SK-N-SH treated with all-trans-retinoic acid at 6 μM for 48 hours (cell line): ENCODE results near the gene ELMO1.

Source experiments
- ATAC-seq: fragments of 200-7000 bp; cut with Tn5 transposase; 3 replicates; pipeline ENCODE4 v1.9.1; 2020; ENCODE audit warnings: mild to moderate bottlenecking, moderate library complexity
- ARNTL ChIP-seq: fragments of 450-650 bp; formaldehyde crosslinking; IDR thresholded peaks from 2 replicates; pipeline ENCODE4 v1.5.0; 2020; ENCODE audit warnings: low read depth, mild to moderate bottlenecking, moderate library complexity, borderline replicate concordance
- BACH2 ChIP-seq: fragments of 250-450 bp; sonication (Bioruptor Pico); IDR thresholded peaks from 2 replicates; pipeline ENCODE4 v1.9.0; 2021; ENCODE audit warnings: mild to moderate bottlenecking, borderline replicate concordance
- CREB5 ChIP-seq: fragments of 250-450 bp; sonication (Bioruptor Pico); IDR thresholded peaks from 2 replicates; pipeline ENCODE4 v1.5.1; 2020; ENCODE audit warnings: low read depth, mild to moderate bottlenecking, moderate library complexity
- CSDC2 ChIP-seq: fragments of 250-450 bp; sonication (Bioruptor Pico); IDR thresholded peaks from 2 replicates; pipeline ENCODE4 v1.5.0; 2020; ENCODE audit warnings: mild to moderate bottlenecking, moderate library complexity
- CSRNP3 ChIP-seq: fragments of 250-450 bp; sonication (Bioruptor Pico); IDR thresholded peaks from 2 replicates; pipeline ENCODE4 v1.5.1; 2021; ENCODE audit warnings: mild to moderate bottlenecking, moderate library complexity
- ESRRG ChIP-seq: fragments of 250-450 bp; sonication (Bioruptor Pico); IDR thresholded peaks from 2 replicates; pipeline ENCODE4 v1.6.1; 2021; ENCODE audit warnings: mild to moderate bottlenecking
- ISL1 ChIP-seq: fragments of 250-450 bp; sonication (Bioruptor Pico); IDR thresholded peaks from 2 replicates; pipeline ENCODE4 v2.1.2; 2022; ENCODE audit warnings: mild to moderate bottlenecking, moderate library complexity
- OSR1 ChIP-seq: fragments of 250-450 bp; sonication (Bioruptor Pico); IDR thresholded peaks from 2 replicates; pipeline ENCODE4 v1.8.0; 2022; ENCODE audit warnings: moderate library complexity, mild to moderate bottlenecking, inconsistent platforms
- PATZ1 ChIP-seq: fragments of 250-450 bp; sonication (Bioruptor Pico); IDR thresholded peaks from 2 replicates; pipeline ENCODE4 v1.8.0; 2020; ENCODE audit warnings: mild to moderate bottlenecking, moderate library complexity, borderline replicate concordance
- POU6F1 ChIP-seq: fragments of 250-450 bp; sonication (Bioruptor Pico); IDR thresholded peaks from 2 replicates; pipeline ENCODE4 v1.8.0; 2021; ENCODE audit warnings: low read depth, mild to moderate bottlenecking, moderate library complexity, borderline replicate concordance
- PPARA ChIP-seq: fragments of 250-450 bp; sonication (Bioruptor Pico); IDR thresholded peaks from 2 replicates; pipeline ENCODE4 v1.5.0; 2020; ENCODE audit warnings: mild to moderate bottlenecking, borderline replicate concordance
- RARB ChIP-seq: fragments of 250-450 bp; sonication (Bioruptor Pico); IDR thresholded peaks from 2 replicates; pipeline ENCODE4 v1.8.0; 2021; ENCODE audit warnings: mild to moderate bottlenecking, moderate library complexity
- TCF4 ChIP-seq: fragments of 250-450 bp; sonication (Bioruptor Pico); IDR thresholded peaks from 2 replicates; pipeline ENCODE4 v1.8.0; 2021; ENCODE audit warnings: mild to moderate bottlenecking, moderate library complexity, borderline replicate concordance
- TSHZ2 ChIP-seq: fragments of 250-450 bp; sonication (Bioruptor Pico); IDR thresholded peaks from 2 replicates; pipeline ENCODE4 v1.5.0; 2020; ENCODE audit warnings: mild to moderate bottlenecking, moderate library complexity
- ZC3H10 ChIP-seq: fragments of 250-450 bp; sonication (Bioruptor Pico); IDR thresholded peaks from 2 replicates; pipeline ENCODE4 v1.5.1; 2021; ENCODE audit warnings: mild to moderate bottlenecking, moderate library complexity
- ZFP3 ChIP-seq: fragments of 250-450 bp; sonication (Bioruptor Pico); IDR thresholded peaks from 2 replicates; pipeline ENCODE4 v1.5.0; 2020; ENCODE audit warnings: mild to moderate bottlenecking, moderate library complexity
- ZFP30 ChIP-seq: fragments of 450-650 bp; formaldehyde crosslinking; IDR thresholded peaks from 2 replicates; pipeline ENCODE4 v1.5.0; 2022; ENCODE audit warnings: mild to moderate bottlenecking, moderate library complexity
- ZNF565 ChIP-seq: fragments of 450-650 bp; formaldehyde crosslinking; conservative IDR thresholded peaks from 2 replicates; pipeline ENCODE4 v1.5.0; 2020; ENCODE audit warnings: low read depth, mild to moderate bottlenecking, moderate library complexity
- ZNF8 ChIP-seq: fragments of 450-650 bp; formaldehyde crosslinking; IDR thresholded peaks from 2 replicates; pipeline ENCODE4 v1.5.0; 2020; ENCODE audit warnings: mild to moderate bottlenecking, moderate library complexity

ELMO1 gene

GRCh38 chr7:37421861-37422500, 26.7 kb downstream of the ELMO1 start:
- no peak for TF ChIP-seq POU6F1 (CRISPR knock-in tag)
- ATAC-seq, result no peak

- TF ChIP-seq BACH2 (CRISPR knock-in tag) (no peak), OSR1 (CRISPR knock-in tag) (no peak), TSHZ2 (CRISPR knock-in tag) (no peak), ZFP30 (CRISPR knock-in tag) (no peak), ESRRG (CRISPR knock-in tag) (no peak), CSRNP3 (CRISPR knock-in tag) (no peak), CREB5 (CRISPR knock-in tag) (no peak), ZNF8 (CRISPR knock-in tag) (no peak), PATZ1 (no peak), ARNTL (no peak), ZFP3 (no peak), TCF4 (CRISPR knock-in tag) (no peak), PPARA (CRISPR knock-in tag) (no peak), RARB (CRISPR knock-in tag) (no peak)
- ATAC-seq, result no peak
Measured at GRCh38 chr7:37420946-37421695, 27.5 kb downstream of the ELMO1 start.

- no peak for ATAC-seq
- TF ChIP-seq POU6F1 (CRISPR knock-in tag) (no peak), PPARA (CRISPR knock-in tag) (no peak), OSR1 (CRISPR knock-in tag) (no peak), PATZ1 (no peak), ZNF8 (CRISPR knock-in tag) (no peak), ESRRG (CRISPR knock-in tag) (no peak), ZFP30 (CRISPR knock-in tag) (no peak), CSDC2 (CRISPR knock-in tag) (no peak), ISL1 (CRISPR knock-in tag) (no peak), ZC3H10 (CRISPR knock-in tag) (no peak), RARB (CRISPR knock-in tag) (no peak), ZNF565 (CRISPR knock-in tag) (no peak), CSRNP3 (CRISPR knock-in tag) (no peak), CREB5 (CRISPR knock-in tag) (no peak)
Measured at GRCh38 chr7:37419496-37419895, 29.2 kb downstream of the ELMO1 start.
